Effector memory CD4-positive, alpha-beta T cell (primary cell): Measurements from ENCODE around the gene LRBA.
"Not testable (repeated sequence)": the region's sequence is repeated elsewhere in the genome, so short reads cannot be mapped to it uniquely, and the experiment has no call there.

ENCODE experiments used
- DNase-seq, 3 donors: peaks; one replicate each; pipeline ENCODE4 v3.0.0-alpha.2; 2020
- H3K27ac ChIP-seq: 2 replicates; pipeline ENCODE4 v1.7.0; 2013; ENCODE audit warnings: mild to moderate bottlenecking, low read length, moderate library complexity; ENCODE audit not compliant: insufficient read depth, poor library complexity, severe bottlenecking
- H3K27me3 ChIP-seq: replicated peaks from 2 replicates; pipeline ENCODE4 v1.7.0; 2013; ENCODE audit warnings: mild to moderate bottlenecking, low read length; ENCODE audit not compliant: insufficient read depth, control insufficient read depth, poor library complexity, severe bottlenecking
- H3K36me3 ChIP-seq: 2 replicates; pipeline ENCODE4 v1.7.0; 2013; ENCODE audit warnings: mild to moderate bottlenecking, low read length, moderate library complexity; ENCODE audit not compliant: control insufficient read depth, insufficient read depth
- H3K4me1 ChIP-seq: 2 replicates; pipeline ENCODE4 v1.7.0; 2013; ENCODE audit warnings: low read length, mild to moderate bottlenecking; ENCODE audit not compliant: control insufficient read depth, insufficient read depth, poor library complexity, severe bottlenecking
- H3K4me3 ChIP-seq: 2 replicates; pipeline ENCODE4 v1.7.0; 2013; ENCODE audit warnings: low read length, low read depth, mild to moderate bottlenecking; ENCODE audit not compliant: insufficient read depth, poor library complexity, severe bottlenecking
- H3K9me3 ChIP-seq: 2 replicates; pipeline ENCODE4 v1.7.0; 2013; ENCODE audit warnings: mild to moderate bottlenecking, low read length, moderate library complexity; ENCODE audit not compliant: control insufficient read depth

The LRBA gene

DNA sequence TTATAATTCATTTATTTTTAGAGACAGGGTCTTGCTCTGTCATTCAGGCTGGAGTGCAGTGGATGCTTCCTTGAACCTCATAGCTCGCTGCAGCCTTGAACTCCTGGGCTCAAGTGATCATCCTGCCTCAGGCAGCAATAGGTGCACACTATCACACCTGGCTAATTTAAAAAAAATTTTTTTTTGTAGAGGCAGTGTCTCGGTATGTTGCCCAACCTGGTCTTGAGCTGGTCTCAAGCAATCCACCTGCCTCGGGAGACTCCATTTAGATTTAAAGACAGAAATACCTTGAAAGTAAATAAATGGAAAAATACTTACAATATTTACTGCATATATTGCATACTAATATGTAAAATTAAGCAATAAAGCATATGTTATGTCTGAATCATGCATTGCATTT, 473.4 kb downstream of the LRBA start:
- Histone ChIP-seq H3K4me3 (no peak overlapping the region), H3K27me3 (no peaks in the 10 kb centered on the region), H3K4me1 (no peaks in the 10 kb centered on the region), H3K9me3 (no peaks in the 10 kb centered on the region), H3K36me3 (no peaks in the 10 kb centered on the region), H3K27ac (no peak overlapping the region)
- no peak for DNase-seq

DNA sequence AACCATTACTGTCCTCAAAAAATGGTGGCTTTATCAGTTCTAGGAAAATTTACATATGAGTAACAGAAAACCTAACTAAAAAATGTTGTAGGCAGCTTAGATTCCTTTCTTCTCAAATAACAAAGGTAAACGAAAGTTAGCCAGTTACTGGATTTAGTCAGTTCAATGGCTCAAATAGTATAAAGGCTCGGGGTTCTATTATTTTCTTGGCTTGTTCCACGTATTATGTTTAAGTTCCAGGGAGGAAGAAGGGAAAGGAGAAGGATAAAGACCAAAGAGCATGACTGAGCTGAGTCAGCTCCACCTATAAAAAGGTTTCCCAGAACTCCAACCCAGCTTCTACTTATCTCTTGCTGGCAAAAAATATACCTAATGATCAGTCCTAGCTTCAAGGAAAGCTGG, 474.1 kb downstream of the LRBA start:
- Histone ChIP-seq H3K36me3 (no peaks in the 10 kb centered on the region), H3K27ac (no peak overlapping the region), H3K4me3 (no peak overlapping the region), H3K9me3 (no peaks in the 10 kb centered on the region), H3K4me1 (no peaks in the 10 kb centered on the region), H3K27me3 (no peaks in the 10 kb centered on the region)
- no peak for DNase-seq

DNA sequence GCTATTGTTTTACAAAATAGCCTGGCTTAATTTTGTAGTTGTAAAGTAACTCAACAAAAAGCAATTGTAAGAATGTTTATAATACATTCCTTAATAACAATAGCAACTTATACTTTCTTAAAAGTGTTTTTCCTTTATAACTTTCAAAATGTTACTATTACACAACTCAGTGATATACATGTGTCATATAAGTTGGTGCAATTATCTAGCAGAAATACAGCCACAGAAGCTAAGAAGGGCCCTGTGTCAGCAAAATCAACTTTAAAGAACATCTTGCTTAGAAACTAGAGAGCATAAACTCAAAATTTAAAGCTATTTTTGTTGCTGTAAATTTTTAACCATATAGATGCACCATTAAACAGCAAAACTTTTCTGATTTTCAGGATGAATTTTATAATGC, 474.5 kb downstream of the LRBA start:
- no peak overlapping the region for H3K27ac ChIP-seq
- no peaks in the 10 kb centered on the region for H3K27me3 ChIP-seq
- H3K9me3 ChIP-seq, result no peaks in the 10 kb centered on the region
- H3K36me3 ChIP-seq, result no peaks in the 10 kb centered on the region
- no peak overlapping the region for H3K4me3 ChIP-seq
- no peaks in the 10 kb centered on the region for H3K4me1 ChIP-seq
- DNase-seq, result no peak

DNA sequence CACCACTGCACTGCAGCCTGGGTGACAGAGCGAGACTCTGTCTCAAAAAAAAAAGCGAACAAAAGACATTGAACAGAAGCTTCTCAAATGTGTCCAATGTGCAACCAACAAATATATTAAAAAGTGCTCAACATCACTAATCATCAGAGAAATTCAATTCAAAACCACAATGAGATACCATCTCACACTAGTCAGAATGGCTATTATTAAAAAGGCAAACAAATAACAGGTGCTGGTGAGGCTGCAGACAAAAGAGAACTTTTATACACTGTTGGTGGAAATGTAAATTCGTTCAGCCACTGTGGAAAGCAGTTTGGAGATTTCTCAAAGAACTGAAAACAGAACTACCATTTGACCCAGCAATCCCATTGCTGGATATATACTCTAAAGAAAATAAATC, 477.2 kb downstream of the LRBA start:
- H3K36me3 ChIP-seq, H3K27ac ChIP-seq, H3K4me1 ChIP-seq, DNase-seq, H3K4me3 ChIP-seq, H3K9me3 ChIP-seq, H3K27me3 ChIP-seq: not testable (repeated sequence)

DNA sequence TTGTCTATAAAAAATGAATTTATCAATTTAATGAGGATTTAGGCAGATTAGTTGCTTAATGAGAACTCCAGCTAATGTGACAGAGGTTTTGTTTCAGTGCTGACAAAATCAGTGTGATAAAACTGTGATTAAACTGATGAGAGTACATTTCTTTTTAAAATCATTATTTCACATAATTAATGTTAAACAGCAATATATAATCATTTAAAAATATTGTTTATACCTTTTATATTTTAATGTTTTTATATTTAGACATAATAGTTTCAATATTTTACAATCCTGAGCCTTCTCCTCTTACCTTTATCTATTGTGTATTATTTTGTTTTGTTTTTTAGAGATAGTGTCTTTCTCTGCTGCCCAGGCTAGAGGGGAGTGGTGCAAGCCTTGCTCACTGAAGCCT, 480.3 kb downstream of the LRBA start:
- no peaks in the 10 kb centered on the region for H3K9me3 ChIP-seq
- no peak overlapping the region for H3K4me3 ChIP-seq
- H3K27me3 ChIP-seq, result no peaks in the 10 kb centered on the region
- H3K27ac ChIP-seq, result no peak overlapping the region
- no peaks in the 10 kb centered on the region for H3K4me1 ChIP-seq
- no peak for DNase-seq
- no peaks in the 10 kb centered on the region for H3K36me3 ChIP-seq

DNA sequence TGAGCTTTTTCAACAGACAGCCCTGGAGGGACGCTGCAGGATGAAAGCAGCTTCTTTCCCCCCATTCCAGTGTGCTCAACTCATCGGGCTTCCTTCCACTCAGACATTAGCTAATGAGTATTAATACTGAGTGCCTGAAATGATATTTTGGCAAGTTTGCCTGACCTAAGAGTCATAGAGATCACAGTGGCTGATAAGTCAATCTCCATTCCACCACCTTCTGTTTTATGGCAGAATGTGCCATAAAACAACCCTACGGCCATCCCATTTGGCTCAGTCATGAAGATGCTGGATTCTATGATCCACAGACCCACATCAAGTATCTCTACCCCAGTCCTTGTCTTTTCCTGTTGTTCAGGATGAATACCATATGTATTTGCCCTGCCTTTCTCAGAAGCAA, 481.4 kb downstream of the LRBA start:
- no peak overlapping the region for H3K4me3 ChIP-seq
- H3K9me3 ChIP-seq, result no peaks in the 10 kb centered on the region
- DNase-seq, result no peak
- no peaks in the 10 kb centered on the region for H3K4me1 ChIP-seq
- H3K36me3 ChIP-seq, result no peaks in the 10 kb centered on the region
- H3K27me3 ChIP-seq, result no peaks in the 10 kb centered on the region
- no peak overlapping the region for H3K27ac ChIP-seq

DNA sequence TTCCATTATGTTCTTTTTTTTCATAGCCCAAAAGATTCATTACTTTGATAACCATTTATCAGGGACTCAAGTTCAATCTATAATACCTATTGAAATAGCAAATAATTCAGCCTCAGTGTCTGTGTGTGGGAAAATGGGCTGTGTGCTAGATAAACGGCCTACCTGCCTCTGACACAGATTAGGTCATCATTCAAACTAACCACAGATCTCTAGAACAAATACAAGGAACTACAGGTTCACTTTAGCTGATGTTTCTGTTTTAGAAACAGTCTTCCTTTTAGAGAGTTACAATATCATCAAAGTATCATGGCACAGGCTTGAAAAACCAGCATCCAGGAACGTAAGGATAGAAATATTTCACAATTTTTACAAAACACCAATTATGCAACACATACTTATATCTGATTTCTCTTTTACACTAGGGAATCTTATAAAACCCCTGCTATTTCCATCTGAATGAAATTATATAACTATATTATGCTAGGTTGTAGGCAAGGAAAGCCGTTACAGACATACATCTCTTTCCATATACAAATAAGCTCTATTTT, 489.7 kb downstream of the LRBA start:
- Histone ChIP-seq H3K27ac (no peak overlapping the region), H3K9me3 (no peaks in the 10 kb centered on the region), H3K27me3 (no peaks in the 10 kb centered on the region), H3K4me3 (no peak overlapping the region), H3K36me3 (no peaks in the 10 kb centered on the region), H3K4me1 (no peaks in the 10 kb centered on the region)
- DNase-seq, result no peak

DNA sequence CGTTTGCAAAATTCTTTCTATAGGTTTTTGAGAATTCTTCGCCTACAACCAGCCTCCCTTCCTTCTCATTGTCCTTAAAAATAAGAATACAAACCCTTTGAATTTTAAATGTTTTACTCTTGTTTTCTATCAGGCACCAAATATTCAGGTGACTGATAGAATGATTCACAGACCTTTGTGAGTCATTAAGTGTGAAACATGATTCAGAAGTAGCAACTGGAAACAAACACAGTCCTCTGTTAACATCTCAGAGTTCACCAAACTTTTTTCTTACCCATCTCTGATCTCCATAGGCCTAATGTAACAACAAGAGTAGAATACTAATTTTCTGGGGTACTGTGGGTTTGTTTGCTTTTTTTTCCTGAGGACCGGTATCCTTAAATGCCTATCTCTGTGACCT, 496.5 kb downstream of the LRBA start:
- no peak overlapping the region for H3K4me3 ChIP-seq
- no peaks in the 10 kb centered on the region for H3K27me3 ChIP-seq
- H3K4me1 ChIP-seq, result no peaks in the 10 kb centered on the region
- H3K36me3 ChIP-seq, result no peaks in the 10 kb centered on the region
- DNase-seq, result no peak
- no peak overlapping the region for H3K27ac ChIP-seq
- no peaks in the 10 kb centered on the region for H3K9me3 ChIP-seq

DNA sequence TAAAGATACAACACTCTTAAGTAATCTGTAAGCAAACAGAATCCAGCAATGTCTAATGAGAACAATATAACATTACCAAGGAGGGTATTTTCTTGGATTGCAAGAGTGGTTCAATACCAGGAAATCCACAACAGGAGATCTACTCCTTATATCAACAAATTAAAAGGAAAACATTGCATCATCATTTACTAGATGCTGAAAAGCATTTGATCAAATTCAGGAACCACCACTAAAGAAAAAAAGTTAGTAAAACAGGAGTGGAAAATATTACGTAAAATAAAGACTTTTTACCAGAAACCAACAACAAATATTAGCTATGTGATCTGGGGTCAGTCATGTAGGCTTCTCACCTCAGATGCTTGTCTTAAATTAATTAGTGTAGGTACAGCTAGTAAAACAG, 499.9 kb downstream of the LRBA start:
- Histone ChIP-seq H3K4me3 (no peak overlapping the region), H3K4me1 (no peaks in the 10 kb centered on the region), H3K9me3 (no peaks in the 10 kb centered on the region), H3K36me3 (no peaks in the 10 kb centered on the region), H3K27ac (no peak overlapping the region), H3K27me3 (no peaks in the 10 kb centered on the region)
- DNase-seq, result no peak

DNA sequence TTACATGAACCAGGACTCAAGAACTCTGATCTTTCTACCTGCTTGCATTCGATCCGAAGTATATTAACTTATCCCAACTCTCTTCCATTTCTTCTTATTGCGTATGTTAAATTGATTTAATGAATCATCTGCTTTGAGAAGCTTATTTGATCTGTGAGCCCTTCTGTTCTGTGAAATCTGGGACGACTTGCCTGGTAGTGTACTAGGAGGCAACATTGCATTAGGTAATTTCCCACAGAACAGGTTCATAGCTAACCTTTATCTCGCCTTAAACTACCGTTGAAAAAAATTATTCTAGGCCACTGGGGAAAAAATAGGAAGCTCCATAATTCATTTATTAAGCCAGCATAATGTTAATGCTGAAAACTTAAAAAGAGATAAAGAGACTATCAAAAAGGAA, 500.4 kb downstream of the LRBA start:
- no peak for DNase-seq
- H3K36me3 ChIP-seq, result no peaks in the 10 kb centered on the region
- no peaks in the 10 kb centered on the region for H3K27me3 ChIP-seq
- H3K27ac ChIP-seq, result no peak overlapping the region
- H3K4me1 ChIP-seq, result no peaks in the 10 kb centered on the region
- no peak overlapping the region for H3K4me3 ChIP-seq
- no peaks in the 10 kb centered on the region for H3K9me3 ChIP-seq
